ENCODE data around the gene UBE2E3.

The UBE2E3 gene

DNA sequence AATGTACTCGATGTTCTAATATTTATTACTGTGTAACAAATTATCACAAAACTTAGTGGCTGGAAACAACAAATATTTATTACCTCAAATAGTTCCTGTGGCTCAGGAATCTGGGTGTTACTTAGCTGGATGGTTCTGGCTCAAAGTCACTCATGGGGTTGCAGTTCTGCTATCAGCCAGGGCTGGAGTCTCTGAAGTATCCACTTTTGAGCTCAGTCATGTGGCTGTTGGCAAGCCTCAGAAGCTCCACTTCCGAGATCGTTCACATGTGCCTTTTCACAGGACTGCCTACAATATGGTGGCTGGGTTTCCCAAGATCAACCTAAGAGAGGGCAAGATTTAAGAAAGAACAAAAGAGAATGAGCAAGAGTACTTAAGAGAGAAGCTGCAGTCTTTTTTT lies 19.4 kb upstream of the UBE2E3 start:
- DNase-seq: no peak
- no peak for TF ChIP-seq GATA1 (IDR thresholded peaks at IDR 0.05; ENCODE audit: low read depth, low read length)
- TF ChIP-seq POLR2A (IDR thresholded peaks at IDR 0.05; ENCODE audit: low read length): no peak

DNA sequence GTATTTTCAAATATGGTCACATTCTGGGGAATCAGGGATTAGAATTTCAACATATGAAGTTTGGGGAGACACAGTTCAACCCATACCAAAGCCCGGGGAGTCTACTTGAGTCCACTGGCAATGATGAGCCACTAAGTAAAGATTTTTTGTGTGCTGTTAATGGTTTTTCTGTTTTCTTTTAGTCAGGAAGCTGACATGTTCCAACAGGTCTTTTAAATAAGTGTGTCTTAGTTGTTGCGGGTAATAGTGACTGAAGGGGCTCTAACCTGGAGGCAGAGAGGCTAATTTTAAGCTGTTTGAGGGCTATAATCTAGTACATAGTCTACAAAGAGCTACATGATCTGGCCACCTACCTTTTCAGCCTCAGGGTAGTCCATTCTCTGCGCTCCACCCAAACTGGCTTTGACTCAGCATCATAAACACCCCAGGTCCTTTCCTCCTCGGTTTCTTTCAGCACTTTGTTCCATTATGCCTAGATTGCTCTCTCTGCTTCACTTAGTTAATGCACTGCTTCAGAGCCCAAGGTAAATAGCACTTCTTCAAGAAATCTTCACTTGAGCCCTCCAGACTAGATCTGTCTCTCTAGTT lies 17.6 kb upstream of the UBE2E3 start:
- no peak for TF ChIP-seq POLR2A (IDR thresholded peaks at IDR 0.05; ENCODE audit: low read length)
- TF ChIP-seq GATA1 (IDR thresholded peaks at IDR 0.05; ENCODE audit: low read depth, low read length): no peak
- no peak for DNase-seq

GRCh38 chr2:180966378-180966777 lies 14.0 kb upstream of the UBE2E3 start:
- no peak for TF ChIP-seq GATA1 (IDR thresholded peaks at IDR 0.05; ENCODE audit: low read depth, low read length)
- no peak for TF ChIP-seq POLR2A (IDR thresholded peaks at IDR 0.05; ENCODE audit: low read length)
- no peak for DNase-seq

DNA sequence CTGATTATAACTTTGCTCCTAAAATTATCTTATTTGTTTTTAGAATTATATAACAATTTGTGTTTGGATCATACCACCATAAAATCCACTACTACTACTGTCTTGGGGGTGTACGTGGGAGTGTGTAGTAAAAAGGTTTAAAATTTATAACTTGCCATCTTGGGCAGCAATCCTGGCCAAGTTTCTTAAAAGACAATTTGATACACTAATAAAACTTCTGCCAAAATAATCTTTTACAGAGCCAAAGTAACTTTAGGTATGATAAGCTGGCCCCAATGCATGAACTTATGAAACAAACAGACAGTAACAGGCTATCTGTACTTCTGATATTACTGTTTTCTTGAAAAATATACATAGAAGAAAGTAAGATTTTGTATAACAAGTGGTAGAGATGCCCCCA lies 11.3 kb upstream of the UBE2E3 start:
- DNase-seq: no peak
- no peak for TF ChIP-seq GATA1 (IDR thresholded peaks at IDR 0.05; ENCODE audit: low read depth, low read length)
- TF ChIP-seq POLR2A (IDR thresholded peaks at IDR 0.05; ENCODE audit: low read length): no peak

DNA sequence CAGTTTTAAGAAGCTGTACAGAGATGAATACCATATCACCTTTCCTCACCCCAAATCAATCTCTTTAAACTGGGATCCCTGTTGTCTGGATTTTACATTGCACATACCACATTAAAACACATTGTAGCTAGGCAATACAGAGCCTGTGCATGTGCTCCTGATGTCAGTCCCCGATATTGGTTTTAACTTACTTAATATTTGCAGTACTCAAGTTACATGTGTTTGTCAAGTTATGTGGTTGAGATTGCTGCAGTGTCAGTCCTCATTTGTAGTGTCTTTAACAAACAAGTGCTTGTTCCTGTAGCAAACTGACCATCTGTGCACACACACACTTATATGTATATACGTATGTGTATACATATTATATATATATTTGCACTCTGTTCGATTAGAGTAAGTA lies 10.4 kb upstream of the UBE2E3 start:
- no peak for TF ChIP-seq GATA1 (IDR thresholded peaks at IDR 0.05; ENCODE audit: low read depth, low read length)
- no peak for TF ChIP-seq POLR2A (IDR thresholded peaks at IDR 0.05; ENCODE audit: low read length)

GRCh38 chr2:180971811-180972210 lies 8.6 kb upstream of the UBE2E3 start:
- TF ChIP-seq POLR2A (IDR thresholded peaks at IDR 0.05; ENCODE audit: low read length) (no peak), GATA1 (IDR thresholded peaks at IDR 0.05; ENCODE audit: low read depth, low read length) (no peak)
- no peak for DNase-seq

More for the DNA sequence above, 10.4 kb upstream of the UBE2E3 start:
- no peak for DNase-seq

DNA sequence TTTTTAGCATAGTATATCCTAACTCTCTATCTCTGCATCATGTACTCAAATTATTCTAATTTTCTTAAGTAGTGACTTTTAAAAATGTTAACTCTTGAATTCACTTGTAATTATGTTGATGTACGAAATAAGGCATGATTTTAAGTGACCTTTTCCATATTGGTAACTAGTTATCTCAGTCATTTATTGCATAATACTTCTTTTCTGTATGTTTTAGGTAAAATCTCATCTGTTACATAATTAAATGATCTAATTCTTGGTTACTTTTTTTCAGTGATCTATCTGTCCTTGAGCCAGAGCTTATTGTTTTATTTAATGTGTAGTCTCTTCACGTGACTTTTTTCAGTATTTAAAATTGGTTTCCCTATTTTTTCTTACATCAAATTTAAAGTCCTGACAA lies 4.8 kb upstream of the UBE2E3 start:
- TF ChIP-seq GATA1 (IDR thresholded peaks at IDR 0.05; ENCODE audit: low read depth, low read length): no peak
- TF ChIP-seq POLR2A (IDR thresholded peaks at IDR 0.05; ENCODE audit: low read length): no peak
- DNase-seq: no peak

DNA sequence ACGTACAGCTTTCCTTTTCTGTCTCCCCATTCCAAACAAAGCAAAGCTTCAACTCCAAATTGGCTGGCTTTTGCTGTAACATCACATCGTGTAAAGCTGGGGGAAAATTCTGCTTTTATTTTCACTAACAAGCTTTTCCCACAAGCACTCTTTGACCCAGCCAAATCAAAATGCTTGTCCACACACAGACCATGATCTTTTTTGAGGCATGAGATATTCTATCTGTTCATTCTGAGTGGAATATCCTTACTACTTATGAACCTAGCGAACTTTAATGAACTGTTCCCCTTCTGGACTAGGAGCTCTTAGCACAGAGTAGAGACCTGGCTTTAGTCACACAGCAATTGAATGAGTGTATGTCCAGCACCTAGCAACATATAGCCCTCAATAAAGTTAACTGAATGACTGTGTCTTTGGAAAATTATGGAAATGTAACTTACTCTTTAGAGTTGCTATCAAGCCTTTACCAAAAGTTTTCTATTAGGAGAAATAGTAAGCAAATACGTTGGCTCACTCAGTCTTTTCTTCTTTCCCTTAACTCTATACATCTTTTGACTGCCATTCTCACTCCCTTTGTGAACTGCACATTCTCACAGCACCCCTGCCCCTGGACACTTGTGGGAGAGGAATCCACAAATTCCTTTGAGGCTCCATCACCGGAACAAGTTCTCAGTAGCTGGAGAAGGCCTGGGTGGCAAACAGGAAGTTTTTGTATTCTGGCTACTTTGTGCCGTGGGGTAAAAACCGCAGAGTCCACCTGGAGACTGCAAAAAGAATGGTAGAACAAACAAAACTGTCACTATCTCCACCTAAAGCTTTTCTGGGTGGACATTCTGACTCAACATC lies 1.3 kb upstream of the UBE2E3 start:
- DNase-seq: no peak
- TF ChIP-seq GATA1 (IDR thresholded peaks at IDR 0.05; ENCODE audit: low read depth, low read length) (no peak), POLR2A (IDR thresholded peaks at IDR 0.05; ENCODE audit: low read length) (no peak)

- TF ChIP-seq POLR2A (IDR thresholded peaks at IDR 0.05; ENCODE audit: low read length) (no peak), GATA1 (IDR thresholded peaks at IDR 0.05; ENCODE audit: low read depth, low read length) (no peak)
- peak in 1 of 2 experiments; percentile 47 for DNase-seq
These were observed 678 bp upstream of the UBE2E3 start for GRCh38 chr2:180979749-180980105.

DNA sequence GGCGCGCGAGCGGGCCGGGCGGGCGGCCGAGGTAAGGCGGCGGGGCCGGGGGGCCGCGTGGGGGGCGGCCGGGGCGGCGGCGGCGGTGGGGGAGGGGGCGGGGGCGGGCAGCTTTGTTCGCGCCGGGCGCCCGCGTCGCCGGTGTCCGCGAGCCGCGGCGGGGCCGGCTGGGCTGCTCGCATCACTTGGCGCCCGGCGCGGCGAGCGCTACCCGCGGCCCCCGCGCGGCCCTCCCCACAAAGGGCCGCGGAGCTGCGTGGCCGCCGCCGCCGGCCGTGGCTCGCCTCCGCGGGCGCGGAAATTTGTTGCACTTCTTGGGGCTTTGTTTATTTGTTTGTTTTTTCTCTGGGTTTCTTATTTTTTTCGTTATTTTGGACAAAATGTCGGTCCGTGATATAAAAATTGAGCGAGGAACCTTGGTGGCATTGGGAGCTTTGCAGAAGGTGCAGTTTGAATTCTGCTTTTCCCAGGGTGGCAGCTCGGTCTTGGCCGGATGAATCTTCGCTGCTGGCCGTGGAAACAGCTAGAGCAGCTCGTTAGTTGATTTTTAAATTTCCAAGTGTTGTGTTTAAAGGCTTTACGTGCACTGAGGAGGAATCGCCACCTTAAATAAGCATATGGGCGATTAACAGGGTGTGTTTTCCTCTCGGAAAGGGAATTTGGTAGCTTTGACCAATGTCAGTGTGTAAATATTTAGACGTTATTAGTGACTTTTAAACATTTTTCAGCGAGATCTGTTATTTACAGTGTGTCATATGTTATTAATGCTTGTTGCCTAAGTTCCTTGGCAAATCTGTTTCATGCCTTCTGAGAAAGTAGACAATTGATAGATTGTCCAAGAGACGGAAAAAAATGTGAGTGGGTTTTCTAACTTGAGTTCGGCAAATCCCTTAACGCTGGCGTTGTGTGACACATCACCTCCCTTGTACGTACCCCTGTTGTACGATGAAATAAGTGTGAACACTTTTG lies 822 bp downstream of the UBE2E3 start:
- TF ChIP-seq GATA1 (IDR thresholded peaks at IDR 0.05; ENCODE audit: low read depth, low read length) (no peak), POLR2A (IDR thresholded peaks at IDR 0.05; ENCODE audit: low read length) (no peak)
- DNase-seq: peak; percentile 71 to 83

DNA sequence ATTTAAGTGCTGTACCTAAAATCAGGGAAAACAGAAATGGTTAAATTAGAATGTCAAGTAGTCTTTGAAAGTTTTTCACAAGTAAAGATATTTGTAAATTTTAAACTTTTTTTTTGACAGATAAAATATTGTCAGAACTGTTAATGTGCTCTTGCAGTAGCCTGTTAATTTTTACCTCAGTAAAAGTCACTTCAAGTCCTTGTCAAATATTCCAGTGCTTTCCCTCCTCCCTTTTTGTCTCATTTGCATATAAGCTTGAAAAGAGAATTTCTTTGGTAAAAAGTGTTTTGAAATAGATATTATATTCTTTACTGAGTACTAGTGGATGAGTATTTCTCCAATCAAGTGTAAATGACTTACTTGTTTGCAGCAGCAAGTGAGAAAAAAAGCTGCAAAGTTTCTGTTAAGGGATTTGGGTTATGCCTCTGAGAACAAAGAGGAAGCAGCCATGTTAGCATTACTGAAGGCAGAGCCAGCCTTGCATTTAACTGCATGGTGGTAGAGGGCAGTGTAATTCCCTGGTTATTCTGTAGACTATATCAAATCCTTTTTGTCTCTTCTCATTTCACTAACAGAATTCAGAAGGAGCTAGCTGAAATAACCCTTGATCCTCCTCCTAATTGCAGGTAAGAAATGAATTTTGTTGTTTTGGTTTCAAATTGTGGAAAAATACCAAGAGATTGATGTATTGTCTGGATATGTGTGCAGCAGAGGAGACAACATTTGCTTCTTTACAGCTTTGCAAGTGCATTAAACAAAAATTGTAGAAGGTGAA lies 3.2 kb downstream of the UBE2E3 start:
- peak; percentile 60 to 66 for DNase-seq

DNA sequence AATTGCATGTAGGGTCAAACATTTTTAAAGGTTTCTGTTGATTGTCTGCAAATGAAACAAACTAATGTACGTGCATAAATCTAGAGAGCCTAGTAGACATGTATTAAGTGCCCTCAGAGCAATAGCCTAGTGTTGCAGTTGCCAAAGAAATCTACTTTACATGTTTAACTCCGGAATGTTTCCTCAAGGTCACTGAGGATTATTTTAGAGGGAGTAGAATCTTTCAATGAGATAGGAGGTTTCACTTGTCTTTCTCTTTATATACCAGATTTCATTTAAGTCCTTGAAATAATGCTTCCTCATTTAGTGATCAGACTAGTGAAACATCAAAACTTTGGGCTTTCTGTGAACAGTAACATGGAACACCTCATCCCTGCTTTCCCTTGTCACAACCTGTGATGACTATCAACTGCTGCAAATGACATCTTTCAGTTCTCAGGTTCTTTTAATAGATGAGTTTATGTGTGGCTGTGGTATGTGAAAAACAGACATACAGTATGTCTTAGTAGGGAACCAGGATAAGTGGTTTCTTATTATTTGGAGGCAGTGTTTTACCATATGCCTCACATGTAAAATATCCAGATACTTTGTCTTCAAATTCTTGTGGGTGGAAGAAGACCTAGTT lies 5.5 kb downstream of the UBE2E3 start:
- TF ChIP-seq POLR2A (IDR thresholded peaks at IDR 0.05; ENCODE audit: low read length) (no peak), GATA1 (IDR thresholded peaks at IDR 0.05; ENCODE audit: low read depth, low read length) (no peak)
- no peak for DNase-seq

More for the DNA sequence above, 3.2 kb downstream of the UBE2E3 start:
- no peak for TF ChIP-seq POLR2A (IDR thresholded peaks at IDR 0.05; ENCODE audit: low read length)
- TF ChIP-seq GATA1 (IDR thresholded peaks at IDR 0.05; ENCODE audit: low read depth, low read length): no peak

DNA sequence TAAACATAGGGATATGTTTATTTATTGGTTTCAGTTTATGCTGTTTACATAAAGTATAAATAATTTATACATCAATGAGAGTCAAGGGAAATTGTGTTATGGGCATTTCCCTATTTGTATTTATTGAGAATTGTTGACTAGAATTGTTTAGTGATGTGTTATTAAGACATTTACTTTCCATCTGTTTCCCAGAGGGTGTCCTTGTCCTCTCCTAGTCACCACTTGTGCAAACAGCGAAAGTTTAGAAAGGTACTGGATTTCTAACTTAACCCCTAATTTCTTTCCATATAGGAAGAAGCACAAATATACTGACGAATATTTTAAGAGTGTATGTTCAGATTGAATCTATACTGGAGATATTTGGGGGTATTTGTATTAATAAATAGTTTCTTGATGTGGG lies 6.7 kb downstream of the UBE2E3 start:
- TF ChIP-seq POLR2A (IDR thresholded peaks at IDR 0.05; ENCODE audit: low read length) (no peak), GATA1 (IDR thresholded peaks at IDR 0.05; ENCODE audit: low read depth, low read length) (no peak)
- DNase-seq: no peak

All from erythroblast (primary cell).